Suprapubic skin (tissue), 3 donors: ENCODE measurements around the gene TRAPPC8.
"Not testable (repeated sequence)": the region's sequence is repeated elsewhere in the genome, so short reads cannot be mapped to it uniquely, and the experiment has no call there.

ENCODE experiments used
- POLR2A ChIP-seq, 2 donors: fragments of 450-650 bp; IDR thresholded peaks; one replicate each; pipeline ENCODE4 v1.6.1; 2017; ENCODE audit warnings: antibody characterized with exemption in 2 of 2, mild to moderate bottlenecking in 2 of 2, moderate library complexity in 2 of 2
- TF ChIP-seq, protein P1 (sequence below), 2 donors: fragments of 200-600 bp in 1 of 2; fragments of 450-650 bp in 1 of 2; sonication (generic) in 1 of 2; IDR thresholded peaks; one replicate each; pipeline ENCODE4 v1.5.1; 2016 to 2019; ENCODE audit warnings: antibody characterized with exemption in 2 of 2, mild to moderate bottlenecking in 1 of 2, moderate library complexity in 1 of 2

DNA sequence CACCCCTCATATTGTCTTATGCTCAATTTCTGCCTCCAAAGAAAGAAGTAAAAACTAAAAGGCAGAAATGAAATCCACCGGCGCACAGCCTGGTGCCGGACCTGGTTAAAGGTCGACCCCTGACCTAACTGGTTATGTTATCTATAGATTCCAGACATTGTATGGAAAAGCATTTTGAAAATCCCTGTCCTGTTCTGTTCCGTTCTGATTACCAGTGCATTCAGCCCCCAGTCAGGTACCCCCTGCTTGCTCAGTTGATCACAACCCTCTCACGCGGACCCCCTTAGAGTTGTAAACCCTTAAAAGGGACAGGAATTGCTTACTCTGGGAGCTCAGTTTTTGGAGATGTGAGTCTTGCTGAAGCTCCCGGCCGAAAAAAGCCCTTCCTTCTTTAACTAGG lies 5.4 kb upstream of the TRAPPC8 start:
- TF ChIP-seq, protein P1, sequence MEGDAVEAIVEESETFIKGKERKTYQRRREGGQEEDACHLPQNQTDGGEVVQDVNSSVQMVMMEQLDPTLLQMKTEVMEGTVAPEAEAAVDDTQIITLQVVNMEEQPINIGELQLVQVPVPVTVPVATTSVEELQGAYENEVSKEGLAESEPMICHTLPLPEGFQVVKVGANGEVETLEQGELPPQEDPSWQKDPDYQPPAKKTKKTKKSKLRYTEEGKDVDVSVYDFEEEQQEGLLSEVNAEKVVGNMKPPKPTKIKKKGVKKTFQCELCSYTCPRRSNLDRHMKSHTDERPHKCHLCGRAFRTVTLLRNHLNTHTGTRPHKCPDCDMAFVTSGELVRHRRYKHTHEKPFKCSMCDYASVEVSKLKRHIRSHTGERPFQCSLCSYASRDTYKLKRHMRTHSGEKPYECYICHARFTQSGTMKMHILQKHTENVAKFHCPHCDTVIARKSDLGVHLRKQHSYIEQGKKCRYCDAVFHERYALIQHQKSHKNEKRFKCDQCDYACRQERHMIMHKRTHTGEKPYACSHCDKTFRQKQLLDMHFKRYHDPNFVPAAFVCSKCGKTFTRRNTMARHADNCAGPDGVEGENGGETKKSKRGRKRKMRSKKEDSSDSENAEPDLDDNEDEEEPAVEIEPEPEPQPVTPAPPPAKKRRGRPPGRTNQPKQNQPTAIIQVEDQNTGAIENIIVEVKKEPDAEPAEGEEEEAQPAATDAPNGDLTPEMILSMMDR (IDR thresholded peaks at IDR 0.05) = not testable (repeated sequence)
- not testable (repeated sequence) for TF ChIP-seq POLR2A (IDR thresholded peaks at IDR 0.05)
